ENCODE measurements around the gene VAMP1.
"Not testable (repeated sequence)": the region's sequence is repeated elsewhere in the genome, so short reads cannot be mapped to it uniquely, and the experiment has no call there.

Gene VAMP1

GRCh38 chr12:6470375-6471163, at the start of gene VAMP1:
VAMP1 (minus strand) TSS chr12:6470677; CDS start chr12:6470531, 146 bp downstream.
- Histone ChIP-seq H3K36me3 (ENCODE audit: insufficient read depth, low read length) (0 out of 2 replicates have a peak, but pooled peaks cover 3% of the 10 kb centered on the region), H3K9me3 (ENCODE audit: control insufficient read depth, insufficient read depth, low read length) (no peaks in the 10 kb centered on the region), H3K4me1 (ENCODE audit: insufficient read depth, low read length) (peaks cover 10% of the 10 kb centered on the region; the same call in 1 of the 2 replicates), H3K9ac (ENCODE audit: low read depth, low read length) (peak within 1 kb of the TSS; percentile 64)

- Histone ChIP-seq H3K4me1 (ENCODE audit: insufficient read depth, low read length) (no peaks in the 10 kb centered on the region), H3K9ac (ENCODE audit: low read depth, low read length) (no peak overlapping the region), H3K9me3 (ENCODE audit: control insufficient read depth, insufficient read depth, low read length) (no peaks in the 10 kb centered on the region), H3K36me3 (ENCODE audit: insufficient read depth, low read length) (peaks cover 61% of the 10 kb centered on the region)
Measured at GRCh38 chr12:6520186-6520585, 49.7 kb upstream of the VAMP1 start.

- H3K4me1 ChIP-seq (ENCODE audit: insufficient read depth, low read length) = peaks cover 14% of the 10 kb centered on the region
- H3K36me3 ChIP-seq (ENCODE audit: insufficient read depth, low read length) = peaks cover 31% of the 10 kb centered on the region
- H3K9ac ChIP-seq (ENCODE audit: low read depth, low read length) = no peak overlapping the region
- H3K9me3 ChIP-seq (ENCODE audit: control insufficient read depth, insufficient read depth, low read length) = no peaks in the 10 kb centered on the region
Measured at GRCh38 chr12:6508087-6508486, 37.6 kb upstream of the VAMP1 start.

- H3K9ac ChIP-seq (ENCODE audit: low read depth, low read length) = no peak overlapping the region
Measured at GRCh38 chr12:6507102-6507998, 36.9 kb upstream of the VAMP1 start.

GRCh38 chr12:6500466-6500865, 30.0 kb upstream of the VAMP1 start:
- peaks cover 29% of the 10 kb centered on the region for H3K36me3 ChIP-seq (ENCODE audit: insufficient read depth, low read length)
- no peaks in the 10 kb centered on the region; the same call in 1 of the 2 replicates for H3K9me3 ChIP-seq (ENCODE audit: control insufficient read depth, insufficient read depth, low read length)
- H3K4me1 ChIP-seq (ENCODE audit: insufficient read depth, low read length) = no peaks in the 10 kb centered on the region
- H3K9ac ChIP-seq (ENCODE audit: low read depth, low read length) = no peak overlapping the region

More at GRCh38 chr12:6507102-6507998, 36.9 kb upstream of the VAMP1 start:
- peaks cover 25% of the 10 kb centered on the region for H3K36me3 ChIP-seq (ENCODE audit: insufficient read depth, low read length)
- no peaks in the 10 kb centered on the region for H3K9me3 ChIP-seq (ENCODE audit: control insufficient read depth, insufficient read depth, low read length)
- H3K4me1 ChIP-seq (ENCODE audit: insufficient read depth, low read length) = peaks cover 14% of the 10 kb centered on the region

GRCh38 chr12:6497291-6497690, 26.8 kb upstream of the VAMP1 start:
- not testable (repeated sequence) for H3K4me1 ChIP-seq (ENCODE audit: insufficient read depth, low read length); H3K9ac ChIP-seq (ENCODE audit: low read depth, low read length); H3K9me3 ChIP-seq (ENCODE audit: control insufficient read depth, insufficient read depth, low read length)
- H3K36me3 ChIP-seq (ENCODE audit: insufficient read depth, low read length) = peaks cover 27% of the 10 kb centered on the region

GRCh38 chr12:6494968-6495367, 24.5 kb upstream of the VAMP1 start:
- Histone ChIP-seq H3K9ac (ENCODE audit: low read depth, low read length) (peak overlapping the region; percentile 83), H3K4me1 (ENCODE audit: insufficient read depth, low read length) (no peaks in the 10 kb centered on the region), H3K36me3 (ENCODE audit: insufficient read depth, low read length) (peaks cover 28% of the 10 kb centered on the region), H3K9me3 (ENCODE audit: control insufficient read depth, insufficient read depth, low read length) (no peaks in the 10 kb centered on the region)

- Histone ChIP-seq H3K36me3 (ENCODE audit: insufficient read depth, low read length) (peaks cover 27% of the 10 kb centered on the region), H3K9ac (ENCODE audit: low read depth, low read length) (peak overlapping the region; percentile 83), H3K4me1 (ENCODE audit: insufficient read depth, low read length) (no peaks in the 10 kb centered on the region), H3K9me3 (ENCODE audit: control insufficient read depth, insufficient read depth, low read length) (no peaks in the 10 kb centered on the region)
Measured at GRCh38 chr12:6494258-6494743, 23.8 kb upstream of the VAMP1 start.

- Histone ChIP-seq H3K36me3 (ENCODE audit: insufficient read depth, low read length) (peaks cover 20% of the 10 kb centered on the region), H3K4me1 (ENCODE audit: insufficient read depth, low read length) (no peaks in the 10 kb centered on the region), H3K9me3 (ENCODE audit: control insufficient read depth, insufficient read depth, low read length) (no peaks in the 10 kb centered on the region), H3K9ac (ENCODE audit: low read depth, low read length) (peak within 1 kb of the TSS; percentile 83)
Measured at GRCh38 chr12:6493497-6494257, 23.2 kb upstream of the VAMP1 start, which contains the start of gene NCAPD2. NCAPD2 (plus strand) TSS chr12:6494102; CDS start chr12:6495099, 997 bp downstream.

- peaks cover 20% of the 10 kb centered on the region for H3K36me3 ChIP-seq (ENCODE audit: insufficient read depth, low read length)
- H3K4me1 ChIP-seq (ENCODE audit: insufficient read depth, low read length) = no peaks in the 10 kb centered on the region
- peak within 1 kb of the TSS; percentile 83 for H3K9ac ChIP-seq (ENCODE audit: low read depth, low read length)
- H3K9me3 ChIP-seq (ENCODE audit: control insufficient read depth, insufficient read depth, low read length) = no peaks in the 10 kb centered on the region
Measured at GRCh38 chr12:6492838-6493496, 22.5 kb upstream of the VAMP1 start, which contains the start of gene MRPL51. MRPL51 (minus strand) TSS chr12:6493262; CDS start chr12:6493136, 126 bp downstream.

- H3K4me1 ChIP-seq (ENCODE audit: insufficient read depth, low read length); H3K9ac ChIP-seq (ENCODE audit: low read depth, low read length); H3K9me3 ChIP-seq (ENCODE audit: control insufficient read depth, insufficient read depth, low read length): not testable (repeated sequence)
- H3K36me3 ChIP-seq (ENCODE audit: insufficient read depth, low read length) = peaks cover 11% of the 10 kb centered on the region
Measured at GRCh38 chr12:6490673-6491072, 20.2 kb upstream of the VAMP1 start.

- H3K9me3 ChIP-seq (ENCODE audit: control insufficient read depth, insufficient read depth, low read length) = no peaks in the 10 kb centered on the region
- no peak overlapping the region for H3K9ac ChIP-seq (ENCODE audit: low read depth, low read length)
- H3K36me3 ChIP-seq (ENCODE audit: insufficient read depth, low read length) = peaks cover 3% of the 10 kb centered on the region; the same call in 1 of the 2 replicates
- H3K4me1 ChIP-seq (ENCODE audit: insufficient read depth, low read length) = no peaks in the 10 kb centered on the region
Measured at GRCh38 chr12:6489449-6489848, 19.0 kb upstream of the VAMP1 start.

GRCh38 chr12:6488240-6488639, 17.8 kb upstream of the VAMP1 start:
- H3K4me1 ChIP-seq (ENCODE audit: insufficient read depth, low read length) = no peaks in the 10 kb centered on the region
- H3K9ac ChIP-seq (ENCODE audit: low read depth, low read length) = no peak overlapping the region
- H3K36me3 ChIP-seq (ENCODE audit: insufficient read depth, low read length) = peaks cover 3% of the 10 kb centered on the region; the same call in 1 of the 2 replicates
- H3K9me3 ChIP-seq (ENCODE audit: control insufficient read depth, insufficient read depth, low read length) = no peaks in the 10 kb centered on the region

Measured in ES-I3 (cell line).